ENCODE results near the gene PLXDC2. TPM values are rescaled to one million over a fixed set of nuclear protein-coding genes. Genes with fewer than 3 reads are reported as not detected.

PLXDC2 gene
- total and polyA plus RNA-seq, 10 of the 15 experiments (the other 5 are each of a cell fraction or from before 2014, with no cell fraction given), result 0.05 to 1.8 (median 0.14) TPM; not detected in 2

- FAIRE-seq (no peak), DNase-seq (ENCODE audit: low read depth, low spot score) (no peak), ATAC-seq (no peak)
- ChIA-PET SMC1A (ENCODE audit: uncharacterized antibody, unreplicated experiment) (no interaction called here), POLR2A (no interaction called here), RAD21 (ENCODE audit: unreplicated experiment) (no interaction called here), CTCF (no interaction called here)
- WGBS (ENCODE audit: insufficient coverage, insufficient replicate concordance, low lambda C conversion rate, missing lambda C conversion rate), result 4% methylated on average over 3 of the region's 3 CpGs
- Histone ChIP-seq H3K9me3 (replicated peaks; ENCODE audit: control insufficient read depth, insufficient read depth, low read length) (no peaks in the 10 kb centered on the region), H4K20me1 (ENCODE audit: control insufficient read depth, insufficient read depth) (no peaks in the 10 kb centered on the region), H3K27ac (ENCODE audit: control insufficient read depth, insufficient read depth) (no peak overlapping the region), H3K27me3 (replicated peaks in 1 of 2; ENCODE audit: control insufficient read depth in 2 of 2, insufficient read depth in 2 of 2, low read length in 1 of 2) (no peaks in the 10 kb centered on the region), H3K4me2 (ENCODE audit: control insufficient read depth, insufficient read depth) (no peak overlapping the region), H3K36me3 (ENCODE audit: control insufficient read depth in 2 of 2, insufficient read depth in 2 of 2, low read length in 1 of 2) (no peaks in the 10 kb centered on the region), H3K4me3 (no peak overlapping the region), H2AFZ (ENCODE audit: control insufficient read depth, low read depth, low read length) (no peak overlapping the region), H3K4me1 (ENCODE audit: control insufficient read depth, insufficient read depth, low read length) (no peaks in the 10 kb centered on the region), H3K9ac (ENCODE audit: control insufficient read depth, insufficient read depth, low read length) (no peak overlapping the region), H3K79me2 (ENCODE audit: control insufficient read depth, insufficient read depth, low read length) (no peaks in the 10 kb centered on the region)
- in situ Hi-C loops (cut with MboI) (no loop called here), intact Hi-C loops (cut with micrococcal nuclease; ENCODE audit: unreplicated experiment) (no loop called here)
- no TSS peak for BruUV-seq (replicated peaks)
- TF ChIP-seq NFXL1 (IDR thresholded peaks at IDR 0.05; ENCODE audit: borderline replicate concordance) (no peak), PML (IDR thresholded peaks at IDR 0.05; ENCODE audit: low read length) (no peak), RAD21 (IDR thresholded peaks at IDR 0.05; ENCODE audit: insufficient read depth, low read depth, low read length) (no peak), CBX3 (IDR thresholded peaks at IDR 0.05; ENCODE audit: borderline replicate concordance, low read depth) (no peak), MEF2A (IDR thresholded peaks at IDR 0.05; ENCODE audit: insufficient read depth, low read depth, low read length) (no peak), EED (IDR thresholded peaks at IDR 0.05; ENCODE audit: low read depth) (no peak), SMAD1 (IDR thresholded peaks at IDR 0.05; ENCODE audit: low read depth, partially characterized antibody) (no peak), RELA (IDR thresholded peaks at IDR 0.05; ENCODE audit: borderline replicate concordance, partially characterized antibody) (no peak), SIN3A (IDR thresholded peaks at IDR 0.05; ENCODE audit: low read depth, low read length) (no peak), SP1 (IDR thresholded peaks at IDR 0.05; ENCODE audit: low read depth, low read length) (no peak), JUND (IDR thresholded peaks at IDR 0.05; ENCODE audit: low read depth, low read length) (no peak), SKIL (IDR thresholded peaks at IDR 0.05; ENCODE audit: low read depth, poor library complexity, severe bottlenecking) (no peak)
- TF ChIP-seq, protein P1, sequence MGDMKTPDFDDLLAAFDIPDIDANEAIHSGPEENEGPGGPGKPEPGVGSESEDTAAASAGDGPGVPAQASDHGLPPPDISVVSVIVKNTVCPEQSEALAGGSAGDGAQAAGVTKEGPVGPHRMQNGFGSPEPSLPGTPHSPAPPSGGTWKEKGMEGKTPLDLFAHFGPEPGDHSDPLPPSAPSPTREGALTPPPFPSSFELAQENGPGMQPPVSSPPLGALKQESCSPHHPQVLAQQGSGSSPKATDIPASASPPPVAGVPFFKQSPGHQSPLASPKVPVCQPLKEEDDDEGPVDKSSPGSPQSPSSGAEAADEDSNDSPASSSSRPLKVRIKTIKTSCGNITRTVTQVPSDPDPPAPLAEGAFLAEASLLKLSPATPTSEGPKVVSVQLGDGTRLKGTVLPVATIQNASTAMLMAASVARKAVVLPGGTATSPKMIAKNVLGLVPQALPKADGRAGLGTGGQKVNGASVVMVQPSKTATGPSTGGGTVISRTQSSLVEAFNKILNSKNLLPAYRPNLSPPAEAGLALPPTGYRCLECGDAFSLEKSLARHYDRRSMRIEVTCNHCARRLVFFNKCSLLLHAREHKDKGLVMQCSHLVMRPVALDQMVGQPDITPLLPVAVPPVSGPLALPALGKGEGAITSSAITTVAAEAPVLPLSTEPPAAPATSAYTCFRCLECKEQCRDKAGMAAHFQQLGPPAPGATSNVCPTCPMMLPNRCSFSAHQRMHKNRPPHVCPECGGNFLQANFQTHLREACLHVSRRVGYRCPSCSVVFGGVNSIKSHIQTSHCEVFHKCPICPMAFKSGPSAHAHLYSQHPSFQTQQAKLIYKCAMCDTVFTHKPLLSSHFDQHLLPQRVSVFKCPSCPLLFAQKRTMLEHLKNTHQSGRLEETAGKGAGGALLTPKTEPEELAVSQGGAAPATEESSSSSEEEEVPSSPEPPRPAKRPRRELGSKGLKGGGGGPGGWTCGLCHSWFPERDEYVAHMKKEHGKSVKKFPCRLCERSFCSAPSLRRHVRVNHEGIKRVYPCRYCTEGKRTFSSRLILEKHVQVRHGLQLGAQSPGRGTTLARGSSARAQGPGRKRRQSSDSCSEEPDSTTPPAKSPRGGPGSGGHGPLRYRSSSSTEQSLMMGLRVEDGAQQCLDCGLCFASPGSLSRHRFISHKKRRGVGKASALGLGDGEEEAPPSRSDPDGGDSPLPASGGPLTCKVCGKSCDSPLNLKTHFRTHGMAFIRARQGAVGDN (IDR thresholded peaks at IDR 0.05), result no peak
- TF ChIP-seq, protein P2, sequence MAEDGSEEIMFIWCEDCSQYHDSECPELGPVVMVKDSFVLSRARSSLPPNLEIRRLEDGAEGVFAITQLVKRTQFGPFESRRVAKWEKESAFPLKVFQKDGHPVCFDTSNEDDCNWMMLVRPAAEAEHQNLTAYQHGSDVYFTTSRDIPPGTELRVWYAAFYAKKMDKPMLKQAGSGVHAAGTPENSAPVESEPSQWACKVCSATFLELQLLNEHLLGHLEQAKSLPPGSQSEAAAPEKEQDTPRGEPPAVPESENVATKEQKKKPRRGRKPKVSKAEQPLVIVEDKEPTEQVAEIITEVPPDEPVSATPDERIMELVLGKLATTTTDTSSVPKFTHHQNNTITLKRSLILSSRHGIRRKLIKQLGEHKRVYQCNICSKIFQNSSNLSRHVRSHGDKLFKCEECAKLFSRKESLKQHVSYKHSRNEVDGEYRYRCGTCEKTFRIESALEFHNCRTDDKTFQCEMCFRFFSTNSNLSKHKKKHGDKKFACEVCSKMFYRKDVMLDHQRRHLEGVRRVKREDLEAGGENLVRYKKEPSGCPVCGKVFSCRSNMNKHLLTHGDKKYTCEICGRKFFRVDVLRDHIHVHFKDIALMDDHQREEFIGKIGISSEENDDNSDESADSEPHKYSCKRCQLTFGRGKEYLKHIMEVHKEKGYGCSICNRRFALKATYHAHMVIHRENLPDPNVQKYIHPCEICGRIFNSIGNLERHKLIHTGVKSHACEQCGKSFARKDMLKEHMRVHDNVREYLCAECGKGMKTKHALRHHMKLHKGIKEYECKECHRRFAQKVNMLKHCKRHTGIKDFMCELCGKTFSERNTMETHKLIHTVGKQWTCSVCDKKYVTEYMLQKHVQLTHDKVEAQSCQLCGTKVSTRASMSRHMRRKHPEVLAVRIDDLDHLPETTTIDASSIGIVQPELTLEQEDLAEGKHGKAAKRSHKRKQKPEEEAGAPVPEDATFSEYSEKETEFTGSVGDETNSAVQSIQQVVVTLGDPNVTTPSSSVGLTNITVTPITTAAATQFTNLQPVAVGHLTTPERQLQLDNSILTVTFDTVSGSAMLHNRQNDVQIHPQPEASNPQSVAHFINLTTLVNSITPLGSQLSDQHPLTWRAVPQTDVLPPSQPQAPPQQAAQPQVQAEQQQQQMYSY (CRISPR knock-in tag; IDR thresholded peaks at IDR 0.05), result no peak
- TF ChIP-seq, protein P3, sequence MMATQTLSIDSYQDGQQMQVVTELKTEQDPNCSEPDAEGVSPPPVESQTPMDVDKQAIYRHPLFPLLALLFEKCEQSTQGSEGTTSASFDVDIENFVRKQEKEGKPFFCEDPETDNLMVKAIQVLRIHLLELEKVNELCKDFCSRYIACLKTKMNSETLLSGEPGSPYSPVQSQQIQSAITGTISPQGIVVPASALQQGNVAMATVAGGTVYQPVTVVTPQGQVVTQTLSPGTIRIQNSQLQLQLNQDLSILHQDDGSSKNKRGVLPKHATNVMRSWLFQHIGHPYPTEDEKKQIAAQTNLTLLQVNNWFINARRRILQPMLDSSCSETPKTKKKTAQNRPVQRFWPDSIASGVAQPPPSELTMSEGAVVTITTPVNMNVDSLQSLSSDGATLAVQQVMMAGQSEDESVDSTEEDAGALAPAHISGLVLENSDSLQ (IDR thresholded peaks at IDR 0.05), result no peak
Measured at GRCh38 chr10:19809481-19809880, 6.8 kb upstream of the PLXDC2 start.
